ENCODE results near the gene MUC5B. TPM values are rescaled to one million over a fixed set of nuclear protein-coding genes. Genes with fewer than 3 reads are reported as not detected.

The MUC5B gene
- total RNA-seq, 1 experiment from 2014 or later = not detected

GRCh38 chr11:1285876-1286275 lies 63.0 kb downstream of the MUC5B start:
- no peak for DNase-seq
- Histone ChIP-seq H3K36me3 (peaks cover 20% of the 10 kb centered on the region; the same call in 1 of the 2 replicates), H3K9me3 (replicated peaks) (no peaks in the 10 kb centered on the region), H3K27me3 (no peaks in the 10 kb centered on the region), H3K4me1 (no peaks in the 10 kb centered on the region), H3K4me3 (no peak overlapping the region), H3K27ac (no peak overlapping the region)

DNA sequence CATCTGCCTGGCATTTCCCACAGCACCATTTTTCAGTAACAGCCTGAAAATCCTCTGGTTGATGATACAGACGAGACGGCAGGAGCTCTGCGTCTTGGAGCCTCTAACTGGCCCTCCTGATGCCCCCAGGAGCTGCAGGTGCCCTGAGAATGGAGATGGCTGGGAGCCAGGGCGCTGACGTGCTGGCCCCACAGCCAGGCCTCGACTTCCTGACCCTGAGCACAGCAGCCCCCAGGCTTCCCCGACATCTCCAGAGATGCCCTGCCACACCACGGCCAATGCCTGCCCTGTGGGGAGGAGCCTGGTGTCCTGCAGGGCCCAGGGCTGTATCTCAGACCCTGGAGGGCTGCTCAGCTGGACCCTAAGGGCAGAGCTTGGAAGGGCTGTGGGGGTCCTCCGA lies 65.1 kb downstream of the MUC5B start:
- H3K4me1 ChIP-seq = no peaks in the 10 kb centered on the region
- no peak overlapping the region for H3K27ac ChIP-seq
- no peak overlapping the region for H3K4me3 ChIP-seq
- H3K36me3 ChIP-seq = peaks cover 20% of the 10 kb centered on the region; the same call in 1 of the 2 replicates
- no peaks in the 10 kb centered on the region for H3K27me3 ChIP-seq
- H3K9me3 ChIP-seq (replicated peaks) = no peaks in the 10 kb centered on the region
- no peak for DNase-seq

DNA sequence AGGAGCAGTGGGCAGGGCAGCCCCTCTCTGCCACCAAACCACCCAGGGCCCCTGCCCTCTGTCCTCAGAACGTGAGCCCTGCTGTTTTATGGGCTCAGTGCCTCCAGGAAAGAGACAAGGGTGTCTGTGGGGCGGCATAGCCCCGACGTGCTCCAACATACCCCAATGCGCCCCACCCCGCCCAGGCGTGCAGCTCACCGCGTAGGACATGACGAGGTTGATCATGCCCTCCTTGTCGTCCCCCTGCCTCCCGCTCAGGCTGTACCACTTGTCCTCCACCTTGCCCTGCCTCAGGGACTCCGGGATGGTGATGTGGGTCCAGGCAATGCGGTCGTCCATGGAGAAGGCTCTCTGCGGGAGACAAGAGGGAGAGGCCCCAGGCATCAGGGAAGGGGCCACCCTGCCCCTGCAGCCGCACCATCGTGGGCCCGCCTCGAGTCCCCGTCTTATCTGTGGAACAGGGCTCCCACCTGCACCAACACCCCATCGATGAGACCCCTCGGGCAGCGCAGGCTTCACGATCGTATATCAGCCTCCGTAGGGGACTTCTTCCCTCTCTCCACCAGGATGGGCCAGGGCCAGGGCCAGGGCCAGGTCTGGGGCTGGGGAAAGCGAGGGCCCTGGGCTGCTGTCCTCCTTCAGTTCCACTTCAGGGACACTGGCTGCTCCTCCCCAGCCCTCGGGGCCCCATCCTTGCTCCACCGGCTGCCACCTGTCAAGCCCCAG lies 65.7 kb downstream of the MUC5B start:
- no peaks in the 10 kb centered on the region for H3K9me3 ChIP-seq (replicated peaks)
- H3K27me3 ChIP-seq = no peaks in the 10 kb centered on the region
- DNase-seq = no peak
- H3K27ac ChIP-seq = no peak overlapping the region
- no peaks in the 10 kb centered on the region for H3K4me1 ChIP-seq
- peaks cover 20% of the 10 kb centered on the region; the same call in 1 of the 2 replicates for H3K36me3 ChIP-seq
- H3K4me3 ChIP-seq = no peak overlapping the region

DNA sequence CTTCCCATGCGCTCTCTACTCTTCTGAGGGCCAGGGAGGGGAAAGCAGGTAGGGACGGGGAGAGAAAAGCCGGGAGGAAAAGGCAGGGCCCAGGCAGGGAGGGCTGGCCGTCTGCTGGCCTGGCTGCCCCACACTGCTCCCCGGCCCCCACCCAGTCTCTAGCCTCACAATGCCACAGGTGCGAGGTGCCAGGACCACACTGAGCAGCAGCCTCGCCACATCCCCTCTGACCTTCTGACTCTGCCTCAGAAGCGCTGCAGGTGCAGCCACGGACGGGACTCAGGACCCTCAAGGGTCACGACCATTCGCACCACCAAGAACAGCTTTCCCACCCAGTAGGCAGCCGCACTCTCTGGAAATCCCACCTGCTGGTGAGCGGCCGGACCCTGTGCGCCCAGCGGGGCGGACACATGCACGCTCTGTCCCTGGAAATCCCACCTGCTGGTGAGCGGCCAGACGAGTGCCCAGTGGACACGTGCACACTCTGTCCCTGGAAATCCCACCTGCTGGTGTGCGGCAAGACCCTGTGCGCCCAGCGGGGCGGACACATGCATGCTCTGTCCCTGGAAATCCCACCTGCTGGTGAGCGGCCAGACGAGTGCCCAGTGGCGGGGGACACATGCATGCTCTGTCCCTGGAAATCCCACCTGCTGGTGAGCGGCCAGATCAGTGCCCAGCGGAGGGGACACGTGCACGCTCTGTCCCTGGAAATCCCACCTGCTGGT lies 66.5 kb downstream of the MUC5B start:
- Histone ChIP-seq H3K4me3 (no peak overlapping the region), H3K27ac (no peak overlapping the region), H3K36me3 (peaks cover 20% of the 10 kb centered on the region; the same call in 1 of the 2 replicates), H3K4me1 (no peaks in the 10 kb centered on the region), H3K27me3 (no peaks in the 10 kb centered on the region), H3K9me3 (replicated peaks) (no peaks in the 10 kb centered on the region)
- DNase-seq = no peak

DNA sequence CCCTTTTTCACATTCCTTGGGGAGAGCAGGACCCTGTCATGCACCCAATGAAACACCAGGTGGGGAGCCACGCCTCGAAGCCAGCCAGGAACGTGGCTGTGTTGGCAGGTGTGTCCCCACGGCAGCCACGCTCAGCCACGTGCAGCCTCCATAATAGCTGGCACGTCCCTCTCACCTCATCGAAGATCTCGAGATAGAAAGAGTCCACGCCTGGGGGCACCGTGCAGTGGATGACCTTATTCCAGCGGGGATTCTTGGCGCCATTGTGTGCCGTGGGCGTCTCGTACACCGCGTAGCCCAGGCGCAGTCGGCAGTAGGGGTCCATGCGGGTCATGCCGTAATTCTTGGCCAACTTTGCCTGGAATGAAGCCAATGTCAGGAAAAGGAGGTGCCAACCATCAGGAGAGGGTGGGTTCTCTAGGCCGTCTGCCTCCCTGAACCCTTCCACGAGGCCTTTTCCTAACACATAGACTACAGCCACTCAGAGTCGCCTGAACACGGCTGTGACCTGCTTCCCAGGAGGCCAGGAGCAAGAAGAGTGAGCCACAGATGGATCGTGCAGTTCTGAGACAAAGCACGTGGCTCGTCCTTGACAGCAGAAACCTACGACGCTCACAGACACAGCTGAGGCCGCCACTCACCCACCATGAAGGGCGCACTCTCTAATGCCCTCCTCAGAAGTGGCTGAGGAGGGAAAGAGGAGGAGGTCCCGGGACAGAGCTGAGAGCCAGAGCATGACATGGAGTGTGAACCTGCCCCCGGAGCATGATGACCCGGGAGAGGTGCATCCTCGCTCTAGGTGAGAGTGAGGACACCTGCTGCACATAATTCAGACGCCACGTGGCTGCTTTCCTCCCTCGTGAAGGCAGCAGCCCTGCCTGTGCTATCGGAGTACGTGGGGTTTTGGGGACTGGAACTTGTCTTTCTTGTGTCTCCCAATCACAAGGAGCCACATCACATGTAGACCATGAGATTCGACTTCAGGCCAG lies 67.5 kb downstream of the MUC5B start:
- DNase-seq = no peak
- H3K27me3 ChIP-seq = no peaks in the 10 kb centered on the region
- H3K9me3 ChIP-seq (replicated peaks) = no peaks in the 10 kb centered on the region
- no peak overlapping the region for H3K27ac ChIP-seq
- H3K4me3 ChIP-seq = no peak overlapping the region
- H3K36me3 ChIP-seq = peaks cover 20% of the 10 kb centered on the region; the same call in 1 of the 2 replicates
- H3K4me1 ChIP-seq = no peaks in the 10 kb centered on the region

DNA sequence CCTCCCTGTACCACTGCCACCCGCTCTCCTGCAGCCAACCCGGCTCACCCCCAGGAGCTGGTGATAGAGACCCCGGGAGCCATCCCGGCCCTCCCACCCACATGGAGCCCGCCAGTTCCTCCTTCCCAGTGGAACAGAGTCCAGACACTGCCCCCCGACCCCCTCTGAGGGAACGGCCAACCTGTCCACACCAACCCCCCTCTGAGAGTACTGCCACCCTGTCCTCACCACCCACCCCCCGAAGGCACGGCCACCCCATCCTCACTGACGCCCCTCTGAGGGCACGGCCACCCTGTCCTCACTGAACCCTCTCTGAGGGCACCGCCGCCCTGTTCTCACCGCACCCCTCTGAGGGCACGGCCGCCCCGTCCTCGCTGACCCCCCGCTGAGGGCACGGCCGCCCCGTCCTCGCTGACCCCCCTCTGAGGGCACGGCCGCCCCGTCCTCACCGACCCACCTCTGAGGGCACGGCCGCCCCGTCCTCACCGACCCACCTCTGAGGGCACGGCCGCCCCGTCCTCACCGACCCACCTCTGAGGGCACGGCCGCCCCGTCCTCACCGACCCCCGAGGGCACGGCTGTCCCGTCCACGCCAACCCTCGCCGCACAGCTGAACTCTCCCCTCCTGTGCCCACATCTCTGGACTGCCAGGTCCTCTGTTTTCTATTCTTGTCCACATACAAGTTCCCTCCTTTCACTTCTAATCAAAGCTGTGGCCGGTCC lies 68.6 kb downstream of the MUC5B start:
- no peaks in the 10 kb centered on the region for H3K4me1 ChIP-seq
- peaks cover 18% of the 10 kb centered on the region; the same call in 1 of the 2 replicates for H3K36me3 ChIP-seq
- H3K9me3 ChIP-seq (replicated peaks) = no peaks in the 10 kb centered on the region
- H3K4me3 ChIP-seq = no peak overlapping the region
- H3K27ac ChIP-seq = no peak overlapping the region
- no peak for DNase-seq
- H3K27me3 ChIP-seq = no peaks in the 10 kb centered on the region

GRCh38 chr11:1292018-1292643 lies 69.3 kb downstream of the MUC5B start:
- no peak overlapping the region for H3K4me3 ChIP-seq
- no peak for DNase-seq
- no peaks in the 10 kb centered on the region for H3K4me1 ChIP-seq
- no peaks in the 10 kb centered on the region for H3K9me3 ChIP-seq (replicated peaks)
- no peaks in the 10 kb centered on the region for H3K27me3 ChIP-seq
- H3K27ac ChIP-seq = no peak overlapping the region
- peaks cover 18% of the 10 kb centered on the region; the same call in 1 of the 2 replicates for H3K36me3 ChIP-seq

GRCh38 chr11:1292644-1293618 lies 70.1 kb downstream of the MUC5B start:
- peaks cover 18% of the 10 kb centered on the region; the same call in 1 of the 2 replicates for H3K36me3 ChIP-seq
- H3K27me3 ChIP-seq = no peaks in the 10 kb centered on the region
- H3K4me1 ChIP-seq = no peaks in the 10 kb centered on the region
- H3K27ac ChIP-seq = no peak overlapping the region
- no peaks in the 10 kb centered on the region for H3K9me3 ChIP-seq (replicated peaks)
- no peak for DNase-seq
- H3K4me3 ChIP-seq = no peak overlapping the region

DNA sequence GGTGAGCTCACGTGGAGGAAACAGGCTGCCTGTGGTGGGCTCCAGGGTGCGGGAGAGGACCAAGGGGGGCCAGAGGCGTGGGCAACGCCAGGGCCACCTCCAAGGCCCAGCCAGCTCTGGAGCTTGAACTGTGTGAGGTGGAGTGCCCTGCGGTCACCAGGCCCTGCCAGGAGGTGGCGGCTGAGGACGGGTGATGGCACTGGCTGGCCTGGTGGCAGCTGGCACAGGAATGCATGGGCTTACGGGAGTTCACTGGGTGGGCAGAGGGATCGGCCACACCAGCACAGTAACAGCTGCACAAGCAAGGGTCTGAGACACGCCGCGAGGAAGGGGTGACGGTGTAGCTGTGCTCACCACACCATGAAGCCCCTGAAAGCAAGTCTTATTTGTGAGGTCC lies 70.8 kb downstream of the MUC5B start:
- H3K27me3 ChIP-seq = no peaks in the 10 kb centered on the region
- H3K27ac ChIP-seq = no peak overlapping the region
- DNase-seq = no peak
- H3K4me1 ChIP-seq = no peaks in the 10 kb centered on the region
- no peaks in the 10 kb centered on the region for H3K9me3 ChIP-seq (replicated peaks)
- no peak overlapping the region for H3K4me3 ChIP-seq
- peaks cover 12% of the 10 kb centered on the region; the same call in 1 of the 2 replicates for H3K36me3 ChIP-seq

DNA sequence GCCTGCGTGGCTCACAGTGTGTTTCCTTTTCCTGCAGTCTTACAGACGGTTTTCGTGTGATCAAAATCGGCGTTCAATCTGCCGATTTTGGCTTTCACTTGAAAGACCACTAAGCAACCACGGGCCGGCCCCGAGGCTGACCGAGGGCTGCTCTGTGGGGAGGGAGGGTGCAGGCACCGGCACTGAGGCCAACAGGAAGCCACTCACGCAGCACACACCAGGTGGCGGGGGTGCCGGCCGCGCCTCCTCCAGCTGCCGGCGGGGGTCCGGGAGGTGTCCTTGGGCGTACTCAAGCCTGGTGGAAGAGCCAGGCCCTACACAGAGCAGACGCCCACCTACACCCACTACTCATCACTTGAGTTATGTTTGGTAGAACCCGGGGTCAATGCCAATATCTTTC lies 72.2 kb downstream of the MUC5B start:
- Histone ChIP-seq H3K4me3 (no peak overlapping the region), H3K27ac (no peak overlapping the region), H3K36me3 (peaks cover 6% of the 10 kb centered on the region; the same call in 1 of the 2 replicates), H3K9me3 (replicated peaks) (no peaks in the 10 kb centered on the region), H3K4me1 (no peaks in the 10 kb centered on the region), H3K27me3 (no peaks in the 10 kb centered on the region)
- no peak for DNase-seq

GRCh38 chr11:1295591-1295990 lies 72.7 kb downstream of the MUC5B start:
- H3K4me1 ChIP-seq = no peaks in the 10 kb centered on the region
- no peaks in the 10 kb centered on the region for H3K27me3 ChIP-seq
- H3K9me3 ChIP-seq (replicated peaks) = no peaks in the 10 kb centered on the region
- no peak for DNase-seq
- H3K4me3 ChIP-seq = no peak overlapping the region
- H3K36me3 ChIP-seq = peaks cover 4% of the 10 kb centered on the region; the same call in 1 of the 2 replicates
- H3K27ac ChIP-seq = no peak overlapping the region

DNA sequence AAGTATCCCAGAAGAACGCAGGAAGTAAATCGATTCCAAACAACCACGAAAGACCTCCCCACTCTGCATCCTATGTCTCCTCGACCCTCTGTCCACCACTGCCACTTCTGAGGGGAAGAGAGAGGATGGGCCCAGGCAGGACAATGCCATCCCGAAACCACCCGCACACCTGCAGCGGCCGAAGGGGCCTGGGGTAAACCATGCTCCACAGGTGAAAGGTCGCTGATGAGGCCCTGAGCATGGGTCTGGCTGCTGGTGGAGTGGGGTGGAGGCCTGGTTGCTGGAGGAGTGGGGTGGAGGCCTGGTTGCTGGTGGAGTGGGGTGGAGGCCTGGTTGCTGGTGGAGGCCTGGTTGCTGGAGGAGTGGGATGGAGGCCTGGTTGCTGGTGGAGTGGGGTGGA lies 73.4 kb downstream of the MUC5B start:
- no peaks in the 10 kb centered on the region for H3K9me3 ChIP-seq (replicated peaks)
- H3K27me3 ChIP-seq = no peaks in the 10 kb centered on the region
- H3K4me3 ChIP-seq = no peak overlapping the region

More for the DNA sequence above, 73.4 kb downstream of the MUC5B start:
- no peak for DNase-seq
- H3K36me3 ChIP-seq = peaks cover 2% of the 10 kb centered on the region; the same call in 1 of the 2 replicates
- no peak overlapping the region for H3K27ac ChIP-seq
- H3K4me1 ChIP-seq = no peaks in the 10 kb centered on the region

All from SJCRH30 (cell line).